A549 (cell line): ENCODE data around the gene ATP6V0C.

Source experiments
- CTCF ChIP-seq: fragments of >200 bp; sonication (Bioruptor Twin); formaldehyde crosslinking; IDR thresholded peaks from 3 replicates; pipeline ENCODE4 v1.5.1; 2016
- ELK1 ChIP-seq: fragments of 150-350 bp; IDR thresholded peaks from 2 replicates; pipeline ENCODE4 v1.6.1; 2014; ENCODE audit warnings: low read depth, mild to moderate bottlenecking, low read length
- EP300 ChIP-seq, 2 experiments: fragments of >200 bp; sonication (Bioruptor Twin); formaldehyde crosslinking; IDR thresholded peaks; 2 replicates in 1 of 2; 3 replicates in 1 of 2; pipeline ENCODE4 v1.6.1; 2016 to 2017
- HDAC2 ChIP-seq: fragments of 200-600 bp; sonication (generic); IDR thresholded peaks from 2 replicates; pipeline ENCODE4 v1.6.1; 2016
- PHF8 ChIP-seq: fragments of 200-600 bp; sonication (generic); IDR thresholded peaks from 2 replicates; pipeline ENCODE4 v1.6.1; 2016; ENCODE audit warnings: low read depth, mild to moderate bottlenecking, antibody characterized with exemption, moderate library complexity, borderline replicate concordance
- POLR2A ChIP-seq: IDR thresholded peaks from 2 replicates; pipeline ENCODE4 v1.6.1; 2012; ENCODE audit warnings: mild to moderate bottlenecking, low read length
- RAD21 ChIP-seq, 2 experiments: fragments of >200 bp in 1 of 2; sonication (Bioruptor Twin) in 1 of 2; formaldehyde crosslinking in 1 of 2; IDR thresholded peaks in 1 of 2; conservative IDR thresholded peaks in 1 of 2; 2 replicates in 1 of 2; 3 replicates in 1 of 2; pipeline ENCODE4 v1.6.1; 2012 to 2018; ENCODE audit warnings: inconsistent platforms in 1 of 2
- RCOR1 ChIP-seq: fragments of 150-350 bp; IDR thresholded peaks from 2 replicates; pipeline ENCODE4 v1.6.1; 2014; ENCODE audit warnings: antibody characterized with exemption, low read length, low read depth
- RNF2 ChIP-seq: fragments of 200-600 bp; sonication (generic); IDR thresholded peaks from 2 replicates; pipeline ENCODE4 v1.6.1; 2016; ENCODE audit warnings: low read depth, mild to moderate bottlenecking, antibody characterized with exemption, moderate library complexity, borderline replicate concordance
- USF2 ChIP-seq: fragments of 450-650 bp; IDR thresholded peaks from 2 replicates; pipeline ENCODE4 v1.6.1; 2014; ENCODE audit warnings: antibody characterized with exemption
- TF ChIP-seq, protein P1 (sequence below): fragments of 200-600 bp; sonication (generic); IDR thresholded peaks from 2 replicates; pipeline ENCODE4 v1.6.1; 2016; ENCODE audit warnings: antibody characterized with exemption, mild to moderate bottlenecking, moderate library complexity
- TF ChIP-seq, protein P2 (sequence below): fragments of 250-450 bp; sonication (Bioruptor Pico); IDR thresholded peaks from 2 replicates; pipeline ENCODE4 v1.5.0; 2021; ENCODE audit warnings: mild to moderate bottlenecking, moderate library complexity, borderline replicate concordance

- TF ChIP-seq RCOR1 (no peak), POLR2A (no peak), PHF8 (no peak), CTCF (no peak), RAD21 (conservative IDR thresholded peaks at IDR 0.05 in 1 of 2, IDR thresholded peaks at IDR 0.05 in 1 of 2) (no peak), USF2 (no peak), RNF2 (no peak), HDAC2 (no peak), EP300 (IDR thresholded peaks at IDR 0.05) (no peak), ELK1 (no peak)
- TF ChIP-seq, protein P1, sequence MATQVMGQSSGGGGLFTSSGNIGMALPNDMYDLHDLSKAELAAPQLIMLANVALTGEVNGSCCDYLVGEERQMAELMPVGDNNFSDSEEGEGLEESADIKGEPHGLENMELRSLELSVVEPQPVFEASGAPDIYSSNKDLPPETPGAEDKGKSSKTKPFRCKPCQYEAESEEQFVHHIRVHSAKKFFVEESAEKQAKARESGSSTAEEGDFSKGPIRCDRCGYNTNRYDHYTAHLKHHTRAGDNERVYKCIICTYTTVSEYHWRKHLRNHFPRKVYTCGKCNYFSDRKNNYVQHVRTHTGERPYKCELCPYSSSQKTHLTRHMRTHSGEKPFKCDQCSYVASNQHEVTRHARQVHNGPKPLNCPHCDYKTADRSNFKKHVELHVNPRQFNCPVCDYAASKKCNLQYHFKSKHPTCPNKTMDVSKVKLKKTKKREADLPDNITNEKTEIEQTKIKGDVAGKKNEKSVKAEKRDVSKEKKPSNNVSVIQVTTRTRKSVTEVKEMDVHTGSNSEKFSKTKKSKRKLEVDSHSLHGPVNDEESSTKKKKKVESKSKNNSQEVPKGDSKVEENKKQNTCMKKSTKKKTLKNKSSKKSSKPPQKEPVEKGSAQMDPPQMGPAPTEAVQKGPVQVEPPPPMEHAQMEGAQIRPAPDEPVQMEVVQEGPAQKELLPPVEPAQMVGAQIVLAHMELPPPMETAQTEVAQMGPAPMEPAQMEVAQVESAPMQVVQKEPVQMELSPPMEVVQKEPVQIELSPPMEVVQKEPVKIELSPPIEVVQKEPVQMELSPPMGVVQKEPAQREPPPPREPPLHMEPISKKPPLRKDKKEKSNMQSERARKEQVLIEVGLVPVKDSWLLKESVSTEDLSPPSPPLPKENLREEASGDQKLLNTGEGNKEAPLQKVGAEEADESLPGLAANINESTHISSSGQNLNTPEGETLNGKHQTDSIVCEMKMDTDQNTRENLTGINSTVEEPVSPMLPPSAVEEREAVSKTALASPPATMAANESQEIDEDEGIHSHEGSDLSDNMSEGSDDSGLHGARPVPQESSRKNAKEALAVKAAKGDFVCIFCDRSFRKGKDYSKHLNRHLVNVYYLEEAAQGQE: no peak
- TF ChIP-seq, protein P2, sequence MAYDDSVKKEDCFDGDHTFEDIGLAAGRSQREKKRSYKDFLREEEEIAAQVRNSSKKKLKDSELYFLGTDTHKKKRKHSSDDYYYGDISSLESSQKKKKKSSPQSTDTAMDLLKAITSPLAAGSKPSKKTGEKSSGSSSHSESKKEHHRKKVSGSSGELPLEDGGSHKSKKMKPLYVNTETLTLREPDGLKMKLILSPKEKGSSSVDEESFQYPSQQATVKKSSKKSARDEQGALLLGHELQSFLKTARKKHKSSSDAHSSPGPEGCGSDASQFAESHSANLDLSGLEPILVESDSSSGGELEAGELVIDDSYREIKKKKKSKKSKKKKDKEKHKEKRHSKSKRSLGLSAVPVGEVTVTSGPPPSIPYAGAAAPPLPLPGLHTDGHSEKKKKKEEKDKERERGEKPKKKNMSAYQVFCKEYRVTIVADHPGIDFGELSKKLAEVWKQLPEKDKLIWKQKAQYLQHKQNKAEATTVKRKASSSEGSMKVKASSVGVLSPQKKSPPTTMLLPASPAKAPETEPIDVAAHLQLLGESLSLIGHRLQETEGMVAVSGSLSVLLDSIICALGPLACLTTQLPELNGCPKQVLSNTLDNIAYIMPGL (CRISPR knock-in tag): no peak
Measured at GRCh38 chr16:2470603-2471015, 43.1 kb upstream of the ATP6V0C start.
